DMS79 treated with DMSO at 0.1 percent for 48 hours (cell line): ENCODE measurements around the gene DMD.
"Not testable (repeated sequence)": the region's sequence is repeated elsewhere in the genome, so short reads cannot be mapped to it uniquely, and the experiment has no call there.

Experiments
- DNase-seq: peaks from one replicate; lab custom pipeline; 2025; lab: John Stamatoyannopoulos, UW

The DMD gene

GRCh38 chrX:31522760-31523159 is 1688.6 kb downstream of the DMD start:
- no peak for DNase-seq

GRCh38 chrX:31521941-31522340 is 1689.4 kb downstream of the DMD start:
- DNase-seq = no peak

GRCh38 chrX:31516527-31516926 is 1694.8 kb downstream of the DMD start:
- DNase-seq = no peak

GRCh38 chrX:31508338-31508737 is 1703.0 kb downstream of the DMD start:
- DNase-seq = no peak

- DNase-seq = no peak
These were observed 1704.4 kb downstream of the DMD start for GRCh38 chrX:31506928-31507327.

- DNase-seq = no peak
These were observed 1705.0 kb downstream of the DMD start for GRCh38 chrX:31506360-31506759.

GRCh38 chrX:31500921-31501320 is 1710.4 kb downstream of the DMD start:
- no peak for DNase-seq

- DNase-seq = no peak
These were observed 1712.2 kb downstream of the DMD start for GRCh38 chrX:31499109-31499508.

GRCh38 chrX:31497086-31497485 is 1714.3 kb downstream of the DMD start:
- no peak for DNase-seq

- DNase-seq = no peak
These were observed 1723.4 kb downstream of the DMD start for GRCh38 chrX:31487951-31488350.

- no peak for DNase-seq
These were observed 1728.0 kb downstream of the DMD start for GRCh38 chrX:31483336-31483735.

- DNase-seq = no peak
These were observed 1730.7 kb downstream of the DMD start for GRCh38 chrX:31480696-31481095.

- no peak for DNase-seq
These were observed 1740.1 kb downstream of the DMD start for GRCh38 chrX:31471229-31471628.

- not testable (repeated sequence) for DNase-seq
These were observed 1740.6 kb downstream of the DMD start for GRCh38 chrX:31470753-31471152.

GRCh38 chrX:31464306-31464915 is 1746.9 kb downstream of the DMD start:
- no peak for DNase-seq

GRCh38 chrX:31461266-31461665 is 1750.1 kb downstream of the DMD start:
- DNase-seq = no peak

GRCh38 chrX:31459361-31459760 is 1752.0 kb downstream of the DMD start:
- DNase-seq = no peak

- DNase-seq = no peak
These were observed 1761.4 kb downstream of the DMD start for GRCh38 chrX:31449965-31450364.

- DNase-seq = no peak
These were observed 1762.3 kb downstream of the DMD start for GRCh38 chrX:31449081-31449480.

- DNase-seq = no peak
These were observed 1765.8 kb downstream of the DMD start for GRCh38 chrX:31445542-31445941.

- no peak for DNase-seq
These were observed 1767.7 kb downstream of the DMD start for GRCh38 chrX:31443654-31444053.

GRCh38 chrX:31440546-31440945 is 1770.8 kb downstream of the DMD start:
- DNase-seq = no peak

GRCh38 chrX:31436424-31436823 is 1774.9 kb downstream of the DMD start:
- DNase-seq = no peak

GRCh38 chrX:31435592-31435991 is 1775.8 kb downstream of the DMD start:
- DNase-seq = no peak

- DNase-seq = no peak
These were observed 1777.5 kb downstream of the DMD start for GRCh38 chrX:31433856-31434255.
